Caco-2 (cell line): ENCODE measurements around the gene STAG3. TPM values are rescaled to one million over a fixed set of nuclear protein-coding genes. Genes with fewer than 3 reads are reported as not detected.
"Not testable (repeated sequence)": the region's sequence is repeated elsewhere in the genome, so short reads cannot be mapped to it uniquely, and the experiment has no call there.

Experiments
- Bru-seq: library from RNA; stranded (reverse); fragments of 400-500 nt; gene quantifications from one replicate; lab custom pipeline; 2021; lab: Mats Ljungman, UMichigan
- BruChase-seq, 2 experiments: library from RNA; stranded (reverse); fragments of 400-500 nt; gene quantifications; one replicate each; lab custom pipeline; 2021; lab: Mats Ljungman, UMichigan
- BruUV-seq: library from RNA; stranded (reverse); fragments of 400-500 nt; replicated peaks from 2 replicates; lab custom pipeline; 2021; lab: Mats Ljungman, UMichigan
- CTCF ChIA-PET: fragments of 300-600 bp; sonication (Branson Sonifier 250); formaldehyde crosslinking; loops from one replicate; lab custom pipeline; 2022; ENCODE audit warnings: antibody characterized with exemption; lab: Charles Lee
- POLR2A ChIA-PET: fragments of 300-600 bp; sonication (Branson Sonifier 250); formaldehyde crosslinking; loops from one replicate; lab custom pipeline; 2022; ENCODE audit warnings: antibody characterized with exemption; lab: Charles Lee
- DNase-seq, 2 experiments: peaks; one replicate each; pipeline versions ENCODE4 v3.0.0 to v3.0.0-alpha.2; 2020 to 2022
- H3K27me3 ChIP-seq: replicated peaks from 2 replicates; pipeline ENCODE4 v1.6.0; 2011; ENCODE audit warnings: low read length; ENCODE audit not compliant: control insufficient read depth, insufficient read depth
- H3K36me3 ChIP-seq: 2 replicates; pipeline ENCODE4 v1.5.1; 2011; ENCODE audit warnings: low read length; ENCODE audit not compliant: control insufficient read depth, insufficient read depth
- H3K4me1 ChIP-seq: fragments of 250-450 bp; sonication (Bioruptor Pico); 2 replicates; pipeline ENCODE4 v1.5.1; 2020; ENCODE audit warnings: mild to moderate bottlenecking
- H3K4me3 ChIP-seq: 2 replicates; pipeline ENCODE4 v1.5.1; 2011; ENCODE audit warnings: low read depth, mild to moderate bottlenecking, control low read depth, low read length
- H3K9me3 ChIP-seq: fragments of 250-450 bp; sonication (Bioruptor Pico); 2 replicates; pipeline ENCODE4 v1.5.1; 2020; ENCODE audit warnings: mild to moderate bottlenecking, moderate library complexity
- H3K27ac Mint-ChIP-seq: one replicate; pipeline ENCODE4 v1.8.0; 2022; ENCODE audit warnings: mixed read lengths; ENCODE audit not compliant: unreplicated experiment
- H3K27me3 Mint-ChIP-seq: one replicate; pipeline ENCODE4 v1.8.0; 2022; ENCODE audit warnings: mixed read lengths; ENCODE audit not compliant: insufficient read depth, unreplicated experiment
- H3K36me3 Mint-ChIP-seq: one replicate; pipeline ENCODE4 v1.8.0; 2022; ENCODE audit warnings: mild to moderate bottlenecking, mixed read lengths; ENCODE audit not compliant: insufficient read depth, unreplicated experiment
- H3K4me1 Mint-ChIP-seq: one replicate; pipeline ENCODE4 v1.8.0; 2022; ENCODE audit warnings: low read depth, mixed read lengths; ENCODE audit not compliant: unreplicated experiment
- H3K4me3 Mint-ChIP-seq: one replicate; pipeline ENCODE4 v1.8.0; 2022; ENCODE audit warnings: mild to moderate bottlenecking, moderate library complexity, mixed read lengths; ENCODE audit not compliant: unreplicated experiment
- H3K9me3 Mint-ChIP-seq: one replicate; pipeline ENCODE4 v1.8.0; 2022; ENCODE audit warnings: mixed read lengths; ENCODE audit not compliant: unreplicated experiment
- intact Hi-C: fragments of 100-400 bp; cut with micrococcal nuclease; formaldehyde crosslinking; loops from one replicate; pipeline ENCODE4 v1.10.0; 2022; ENCODE audit not compliant: unreplicated experiment
- long read RNA-seq: library from polyadenylated mRNA; stranded (forward); transcript quantifications from one replicate; pipeline ENCODE4 v2.0.0, GENCODE V29; 2022
- total RNA-seq: library from RNA; stranded (reverse); gene quantifications from 2 replicates; pipeline ENCODE4 v1.2.3, GENCODE V29; 2022
- TF ChIP-seq, protein P1 (sequence below), 2 experiments: fragments of 200-600 bp in 1 of 2; IDR thresholded peaks; 1 replicate in 1 of 2; 2 replicates in 1 of 2; pipeline versions ENCODE4 v1.5.1 to v1.8.0; 2011 to 2022; ENCODE audit warnings: antibody characterized with exemption in 1 of 2, control low read depth in 1 of 2, inconsistent platforms in 1 of 2, low read depth in 1 of 2, low read length in 1 of 2, mild to moderate bottlenecking in 1 of 2, moderate library complexity in 1 of 2; ENCODE audit not compliant: insufficient read depth in 1 of 2, severe bottlenecking in 1 of 2, unreplicated experiment in 1 of 2

Gene STAG3
- total RNA-seq = 1.3 TPM in 2 replicates
- Bru-seq, nascent RNA = percentile 18 among the genes with signal in this experiment
- BruChase-seq, experiment 1, labeled RNA remaining after a 2-hour chase = percentile 17 among the genes with signal in this experiment
- BruChase-seq, experiment 2, labeled RNA remaining after a 6-hour chase = percentile 24 among the genes with signal in this experiment
- long read RNA-seq, partial matches to known transcripts = 1 of 2 reads
- long read RNA-seq, other reads (novel, unspliced or antisense) = 1 of 2 reads

DNA sequence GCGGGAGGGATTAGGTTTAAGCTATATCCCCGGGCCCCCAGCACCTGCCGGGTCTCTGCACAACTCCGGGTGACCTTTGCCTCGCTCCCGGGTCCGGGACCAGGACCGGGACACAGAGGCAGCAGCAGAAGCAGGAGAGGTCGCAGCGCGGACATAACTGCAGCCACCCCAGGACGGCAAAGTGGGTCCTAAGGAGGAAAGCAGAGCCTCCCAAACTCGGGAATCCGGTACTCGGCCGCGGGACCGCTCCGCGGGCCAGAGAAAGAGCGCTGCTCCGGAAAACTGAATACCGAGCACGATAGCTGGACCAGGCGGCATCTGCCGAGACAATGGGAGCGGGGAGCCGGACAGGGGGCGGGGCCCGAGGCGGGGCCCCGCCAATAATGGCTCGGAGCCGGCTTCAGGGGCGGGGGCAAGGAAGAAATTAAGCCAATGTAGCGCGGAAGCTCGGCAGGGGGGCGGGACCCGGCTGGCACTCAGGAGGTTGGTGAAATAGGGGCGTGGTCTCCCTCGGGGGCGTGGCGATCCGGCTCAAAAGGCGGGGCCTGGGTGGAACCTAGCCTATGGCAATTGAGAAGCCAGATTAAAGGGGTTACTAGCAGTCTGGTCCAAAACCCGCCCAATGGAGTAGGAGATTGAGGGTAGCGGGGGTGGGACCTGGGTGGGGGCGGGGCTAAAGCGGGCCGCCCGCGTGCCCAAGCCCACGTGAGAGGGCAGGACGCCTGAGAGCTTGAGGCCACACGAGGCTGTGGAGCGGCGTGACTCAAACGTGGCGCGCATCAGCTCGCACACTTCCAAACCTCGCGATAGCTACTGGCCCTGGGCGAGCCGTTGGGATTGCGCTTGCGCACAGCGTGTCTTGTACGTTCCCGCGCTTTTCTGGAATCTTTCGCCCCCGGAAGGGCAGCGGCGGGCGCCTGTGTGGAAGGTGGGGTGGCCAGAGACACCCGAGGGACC lies at the start of gene STAG3, which contains the start of gene GPC2:
STAG3 (plus strand) TSS at position 874 of the 957 bp plus-strand sequence. CDS start 2,639 bp downstream, outside the sequence.
GPC2 (minus strand) TSS at position 337 of the 957 bp plus-strand sequence; CDS start at position 155, 182 bp downstream.
- ChIA-PET POLR2A (interaction anchor here (0.6 to 1.2 kb wide), 4 partner anchors 19 to 104 kb away, joined by 3 to 5 read pairs (median 4); partner anchors contain the start of gene LAMTOR4), CTCF (interaction anchor here (0.6 to 1.0 kb wide), 5 partner anchors 12 to 529 kb away, joined by 3 to 4 read pairs (median 3); partner anchors contain the start of gene POP7)
- TF ChIP-seq, protein P1, sequence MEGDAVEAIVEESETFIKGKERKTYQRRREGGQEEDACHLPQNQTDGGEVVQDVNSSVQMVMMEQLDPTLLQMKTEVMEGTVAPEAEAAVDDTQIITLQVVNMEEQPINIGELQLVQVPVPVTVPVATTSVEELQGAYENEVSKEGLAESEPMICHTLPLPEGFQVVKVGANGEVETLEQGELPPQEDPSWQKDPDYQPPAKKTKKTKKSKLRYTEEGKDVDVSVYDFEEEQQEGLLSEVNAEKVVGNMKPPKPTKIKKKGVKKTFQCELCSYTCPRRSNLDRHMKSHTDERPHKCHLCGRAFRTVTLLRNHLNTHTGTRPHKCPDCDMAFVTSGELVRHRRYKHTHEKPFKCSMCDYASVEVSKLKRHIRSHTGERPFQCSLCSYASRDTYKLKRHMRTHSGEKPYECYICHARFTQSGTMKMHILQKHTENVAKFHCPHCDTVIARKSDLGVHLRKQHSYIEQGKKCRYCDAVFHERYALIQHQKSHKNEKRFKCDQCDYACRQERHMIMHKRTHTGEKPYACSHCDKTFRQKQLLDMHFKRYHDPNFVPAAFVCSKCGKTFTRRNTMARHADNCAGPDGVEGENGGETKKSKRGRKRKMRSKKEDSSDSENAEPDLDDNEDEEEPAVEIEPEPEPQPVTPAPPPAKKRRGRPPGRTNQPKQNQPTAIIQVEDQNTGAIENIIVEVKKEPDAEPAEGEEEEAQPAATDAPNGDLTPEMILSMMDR (IDR thresholded peaks at IDR 0.05; ENCODE audit: insufficient read depth in 1 of 2, low read depth in 1 of 2, low read length in 1 of 2, severe bottlenecking in 1 of 2, unreplicated experiment in 1 of 2) = no peak
- no peaks in the 10 kb centered on the region for H3K9me3 ChIP-seq
- peaks cover 4% of the 10 kb centered on the region for H3K4me1 ChIP-seq
- H3K36me3 ChIP-seq = no peaks in the 10 kb centered on the region
- H3K9me3 Mint-ChIP-seq = no peaks in the 10 kb centered on the region
- no peak within 1 kb of the TSS for H3K27ac Mint-ChIP-seq
- peaks cover 13% of the 10 kb centered on the region for H3K4me1 Mint-ChIP-seq
- peak; percentile 98 to 99 for DNase-seq
- peaks cover 7% of the 10 kb centered on the region for H3K36me3 Mint-ChIP-seq
- peak within 1 kb of the TSS; percentile 41 for H3K4me3 ChIP-seq
- intact Hi-C loops = no loop called here
- H3K27me3 ChIP-seq = no peaks in the 10 kb centered on the region
- H3K27me3 Mint-ChIP-seq = no peaks in the 10 kb centered on the region
- BruUV-seq = no TSS peak
- H3K4me3 Mint-ChIP-seq = peak within 1 kb of the TSS; percentile 78

DNA sequence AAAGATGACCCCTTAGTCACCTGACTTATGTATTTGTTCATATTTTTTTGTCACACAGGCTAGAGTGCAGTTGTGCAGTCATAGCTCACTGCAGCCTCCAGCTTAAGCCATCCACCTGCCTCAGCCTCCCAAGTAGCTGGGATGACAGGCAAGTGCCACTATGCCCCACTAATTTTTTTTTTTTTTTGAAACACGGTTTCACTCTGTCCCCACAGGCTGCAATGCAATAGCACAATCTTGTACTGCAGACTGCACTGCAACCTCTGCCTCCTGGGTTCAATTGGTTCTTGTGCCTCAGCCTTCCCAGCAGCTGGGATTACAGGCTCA lies 49.1 kb upstream of the STAG3 start:
- TF ChIP-seq, protein P1 (IDR thresholded peaks at IDR 0.05; ENCODE audit: insufficient read depth in 1 of 2, low read depth in 1 of 2, low read length in 1 of 2, severe bottlenecking in 1 of 2, unreplicated experiment in 1 of 2) = no peak
- H3K4me3 Mint-ChIP-seq = peak overlapping the region; percentile 99
- CTCF ChIA-PET = interaction anchor here (0.6 to 1.6 kb wide), 4 partner anchors 19 to 279 kb away, joined by 3 to 6 read pairs (median 4); partner anchors contain the start of gene LAMTOR4
- peaks cover 32% of the 10 kb centered on the region for H3K4me1 Mint-ChIP-seq
- H3K27me3 ChIP-seq = no peaks in the 10 kb centered on the region
- H3K9me3 ChIP-seq = no peaks in the 10 kb centered on the region
- no peaks in the 10 kb centered on the region for H3K27me3 Mint-ChIP-seq
- H3K4me1 ChIP-seq = peaks cover 20% of the 10 kb centered on the region
- no peak for DNase-seq
- no peaks in the 10 kb centered on the region for H3K36me3 ChIP-seq
- intact Hi-C loops = no loop called here
- POLR2A ChIA-PET = interaction anchor here (0.6 to 1.2 kb wide), 3 partner anchors 27 to 300 kb away, joined by 3 to 8 read pairs (median 4); partner anchors contain the start of genes AP4M1, MCM7, MEPCE and ZCWPW1
- H3K27ac Mint-ChIP-seq = no peak overlapping the region
- no TSS peak for BruUV-seq
- peaks cover 25% of the 10 kb centered on the region for H3K36me3 Mint-ChIP-seq
- peak overlapping the region; percentile 95; the same call in 1 of the 2 replicates for H3K4me3 ChIP-seq
- no peaks in the 10 kb centered on the region for H3K9me3 Mint-ChIP-seq

DNA sequence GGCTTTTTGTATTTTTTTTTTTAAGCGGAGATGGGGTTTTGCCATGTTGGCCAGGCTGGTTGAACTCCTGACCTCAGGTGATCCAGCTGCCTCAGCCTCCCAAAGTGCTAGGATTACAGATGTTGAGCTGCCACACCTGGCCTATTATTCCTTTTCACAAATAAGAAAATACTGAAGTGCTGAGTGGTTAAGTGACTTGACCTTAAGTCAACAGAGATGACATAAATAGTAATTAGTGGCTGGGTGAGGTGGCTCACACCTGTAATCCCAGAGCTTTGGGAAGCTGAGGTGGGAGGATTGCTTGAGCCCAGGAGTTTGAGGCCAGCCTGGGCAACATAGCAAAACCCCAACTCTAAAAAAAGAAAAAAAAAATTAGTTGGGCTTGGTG lies 47.5 kb upstream of the STAG3 start:
- H3K27me3 ChIP-seq, H3K4me3 ChIP-seq, DNase-seq, H3K27ac Mint-ChIP-seq, H3K36me3 ChIP-seq, H3K27me3 Mint-ChIP-seq, H3K9me3 ChIP-seq, intact Hi-C loops, BruUV-seq, H3K9me3 Mint-ChIP-seq, H3K4me3 Mint-ChIP-seq: not testable (repeated sequence)
- ChIA-PET CTCF (interaction anchor here (0.7 to 1.5 kb wide), 5 partner anchors 18 to 150 kb away, joined by 3 to 8 read pairs (median 7); partner anchors contain the start of genes AP4M1, LAMTOR4 and MCM7), POLR2A (interaction anchor here (1.1 kb wide), 1 partner anchor 28 kb away, joined by 7 read pairs; the partner anchor contains the start of gene AP4M1)
- peaks cover 25% of the 10 kb centered on the region for H3K36me3 Mint-ChIP-seq
- peaks cover 24% of the 10 kb centered on the region for H3K4me1 Mint-ChIP-seq
- H3K4me1 ChIP-seq = peaks cover 14% of the 10 kb centered on the region
